Natural killer cell (primary cell): ENCODE measurements around the gene NUTF2. TPM values are rescaled to one million over a fixed set of nuclear protein-coding genes. Genes with fewer than 3 reads are reported as not detected.
"Not testable (repeated sequence)": the region's sequence is repeated elsewhere in the genome, so short reads cannot be mapped to it uniquely, and the experiment has no call there.

Source experiments
- ATAC-seq, 3 donors: fragments of 150-1000 bp in 2 of 3; fragments of 200-7000 bp in 1 of 3; cut with Tn5 transposase; 1 replicate in 1 of 3; 2 replicates in 2 of 3; pipeline ENCODE4 v1.10.0; 2021; ENCODE audit warnings: mild to moderate bottlenecking in 2 of 3, moderate library complexity in 2 of 3
- DNase-seq, 2 donors: peaks; one replicate each; pipeline versions ENCODE4 v3.0.0 to v3.0.0-alpha.2; 2013 to 2021; ENCODE audit warnings: mixed read lengths in 1 of 2
- H3K27ac ChIP-seq: one replicate; pipeline ENCODE4 v1.5.1; 2013; ENCODE audit warnings: mild to moderate bottlenecking, low read length
- H3K27me3 ChIP-seq: one replicate; pipeline ENCODE4 v1.6.1; 2013; ENCODE audit warnings: low read length; ENCODE audit not compliant: control insufficient read depth, insufficient read depth
- H3K36me3 ChIP-seq: one replicate; pipeline ENCODE4 v1.6.1; 2013; ENCODE audit warnings: low read length; ENCODE audit not compliant: control insufficient read depth, insufficient read depth
- H3K4me1 ChIP-seq: one replicate; pipeline ENCODE4 v1.6.1; 2013; ENCODE audit warnings: low read length; ENCODE audit not compliant: control insufficient read depth, insufficient read depth
- H3K4me3 ChIP-seq: one replicate; pipeline ENCODE4 v1.5.1; 2013; ENCODE audit warnings: low read length
- H3K9me3 ChIP-seq: one replicate; pipeline ENCODE4 v1.6.1; 2013; ENCODE audit warnings: low read length; ENCODE audit not compliant: control insufficient read depth, insufficient read depth
- H3K27ac Mint-ChIP-seq, 2 donors: one replicate each; pipeline ENCODE4 v1.8.0; 2022; ENCODE audit warnings: mild to moderate bottlenecking in 2 of 2, mixed read lengths in 2 of 2, moderate library complexity in 1 of 2
- H3K27me3 Mint-ChIP-seq, 2 donors: one replicate each; pipeline ENCODE4 v1.8.0; 2022; ENCODE audit warnings: low read depth in 2 of 2, mixed read lengths in 2 of 2
- H3K36me3 Mint-ChIP-seq: one replicate; pipeline ENCODE4 v1.8.0; 2022; ENCODE audit warnings: mixed read lengths
- H3K4me1 Mint-ChIP-seq, 2 donors: one replicate each; pipeline ENCODE4 v1.8.0; 2022; ENCODE audit warnings: mixed read lengths in 2 of 2
- H3K4me3 Mint-ChIP-seq: one replicate; pipeline ENCODE4 v1.8.0; 2022; ENCODE audit warnings: mild to moderate bottlenecking, moderate library complexity, mixed read lengths
- H3K9me3 Mint-ChIP-seq, 2 donors: one replicate each; pipeline ENCODE4 v1.8.0; 2022; ENCODE audit warnings: mixed read lengths in 2 of 2
- WGBS: methylation state at CpG from one replicate; pipeline ENCODE4 v1.1.7; 2013; ENCODE audit warnings: missing lambda C conversion rate; ENCODE audit not compliant: insufficient coverage; 5-methylcytosine and 5-hydroxymethylcytosine counted together
- intact Hi-C: fragments of 100-400 bp; cut with micrococcal nuclease; formaldehyde crosslinking; loops from one replicate; pipeline ENCODE4 v1.14.2; 2022
- total RNA-seq, 4 donors: library from RNA; stranded (reverse); fragments of 120-200 nt in 1 of 4; gene quantifications; one replicate each; pipeline versions ENCODE4 v1.2.3 to v1.2.4, GENCODE V29; 2013 to 2022
- TF ChIP-seq, protein P1 (sequence below): fragments of 200-600 bp; IDR thresholded peaks from one replicate; pipeline ENCODE4 v1.8.0; 2022; ENCODE audit warnings: antibody characterized with exemption

NUTF2 gene
- total RNA-seq, 3 donors from 2014 or later (not counting 1 experiment from before 2014, with no cell fraction given), result 43.2 to 47.1 (median 43.3) TPM

DNA sequence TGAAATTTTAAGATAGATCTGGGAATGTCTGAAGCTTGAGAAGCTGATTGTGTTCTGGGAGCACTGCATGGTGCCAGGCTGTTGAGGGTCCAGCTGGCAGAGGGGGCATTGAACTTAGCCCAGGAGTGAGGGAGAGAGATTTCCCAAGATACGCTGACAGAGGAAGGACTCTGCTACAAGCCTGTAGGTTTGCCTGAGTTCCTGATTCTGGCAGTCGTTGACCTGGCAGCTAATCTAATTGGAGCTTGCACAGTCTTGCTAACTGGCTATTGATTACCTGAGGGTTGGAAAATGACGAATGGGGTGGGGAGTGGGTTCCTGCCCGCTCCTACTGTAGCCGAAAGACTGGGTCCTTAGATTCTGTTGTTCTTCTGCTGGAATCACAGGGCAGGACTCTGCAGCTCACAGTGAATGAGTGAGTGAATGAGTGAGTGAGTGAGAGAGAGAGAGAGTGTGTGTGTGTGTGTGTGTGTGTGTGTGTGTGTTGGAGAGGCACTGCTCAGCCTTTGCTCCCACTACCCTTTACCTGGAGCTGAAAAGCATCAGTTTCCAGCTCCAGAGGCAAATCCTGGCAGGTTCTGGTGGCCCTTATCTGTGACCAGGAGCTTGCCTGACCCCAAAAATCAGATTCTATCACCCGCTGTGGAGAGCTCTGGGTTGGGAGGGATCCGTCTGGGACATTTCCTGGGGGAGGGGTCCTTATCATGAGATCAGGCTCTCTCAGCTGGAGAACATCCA, 68.2 kb downstream of the NUTF2 start:
- H3K36me3 Mint-ChIP-seq, result no peaks in the 10 kb centered on the region
- intact Hi-C loops, result no loop called here
- H3K27me3 Mint-ChIP-seq, result no peaks in the 10 kb centered on the region
- H3K9me3 Mint-ChIP-seq, result no peaks in the 10 kb centered on the region
- ATAC-seq (no peak), DNase-seq (no peak)
- TF ChIP-seq, protein P1, sequence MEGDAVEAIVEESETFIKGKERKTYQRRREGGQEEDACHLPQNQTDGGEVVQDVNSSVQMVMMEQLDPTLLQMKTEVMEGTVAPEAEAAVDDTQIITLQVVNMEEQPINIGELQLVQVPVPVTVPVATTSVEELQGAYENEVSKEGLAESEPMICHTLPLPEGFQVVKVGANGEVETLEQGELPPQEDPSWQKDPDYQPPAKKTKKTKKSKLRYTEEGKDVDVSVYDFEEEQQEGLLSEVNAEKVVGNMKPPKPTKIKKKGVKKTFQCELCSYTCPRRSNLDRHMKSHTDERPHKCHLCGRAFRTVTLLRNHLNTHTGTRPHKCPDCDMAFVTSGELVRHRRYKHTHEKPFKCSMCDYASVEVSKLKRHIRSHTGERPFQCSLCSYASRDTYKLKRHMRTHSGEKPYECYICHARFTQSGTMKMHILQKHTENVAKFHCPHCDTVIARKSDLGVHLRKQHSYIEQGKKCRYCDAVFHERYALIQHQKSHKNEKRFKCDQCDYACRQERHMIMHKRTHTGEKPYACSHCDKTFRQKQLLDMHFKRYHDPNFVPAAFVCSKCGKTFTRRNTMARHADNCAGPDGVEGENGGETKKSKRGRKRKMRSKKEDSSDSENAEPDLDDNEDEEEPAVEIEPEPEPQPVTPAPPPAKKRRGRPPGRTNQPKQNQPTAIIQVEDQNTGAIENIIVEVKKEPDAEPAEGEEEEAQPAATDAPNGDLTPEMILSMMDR, result no peak
- Histone ChIP-seq H3K4me3 (no peak overlapping the region), H3K27ac (no peak overlapping the region), H3K36me3 (peaks cover 11% of the 10 kb centered on the region), H3K9me3 (no peaks in the 10 kb centered on the region), H3K4me1 (no peaks in the 10 kb centered on the region), H3K27me3 (no peaks in the 10 kb centered on the region)
- H3K4me3 Mint-ChIP-seq, result no peak overlapping the region
- peaks cover 26 to 30% of the 10 kb centered on the region in 2 donors for H3K4me1 Mint-ChIP-seq
- no peak overlapping the region for H3K27ac Mint-ChIP-seq
- 94% methylated on average over 7 of the region's 7 CpGs for WGBS

DNA sequence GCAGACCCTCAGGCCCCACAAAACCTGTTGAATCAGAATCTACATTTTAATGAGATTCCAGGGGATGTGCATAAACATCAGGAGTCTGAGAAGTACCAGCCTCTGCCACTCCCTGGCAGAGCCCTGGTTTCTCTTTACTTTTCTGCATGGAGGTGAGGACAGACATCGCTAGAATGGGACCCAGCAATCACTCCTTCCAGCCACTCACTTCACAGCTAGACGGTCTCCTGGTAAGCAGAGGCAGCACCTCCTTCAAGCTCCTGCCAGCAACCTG, 68.7 kb downstream of the NUTF2 start:
- H3K4me3 Mint-ChIP-seq, H3K36me3 Mint-ChIP-seq, H3K27me3 ChIP-seq, H3K4me1 ChIP-seq, H3K27ac Mint-ChIP-seq, ATAC-seq, H3K4me3 ChIP-seq, H3K9me3 ChIP-seq, DNase-seq, H3K27ac ChIP-seq, H3K9me3 Mint-ChIP-seq, intact Hi-C loops, H3K27me3 Mint-ChIP-seq: not testable (repeated sequence)
- H3K4me1 Mint-ChIP-seq, result peaks cover 26 to 30% of the 10 kb centered on the region in 2 donors
- peaks cover 12% of the 10 kb centered on the region for H3K36me3 ChIP-seq
- no CpG with 5 or more reads among the region's 2 CpGs for WGBS

DNA sequence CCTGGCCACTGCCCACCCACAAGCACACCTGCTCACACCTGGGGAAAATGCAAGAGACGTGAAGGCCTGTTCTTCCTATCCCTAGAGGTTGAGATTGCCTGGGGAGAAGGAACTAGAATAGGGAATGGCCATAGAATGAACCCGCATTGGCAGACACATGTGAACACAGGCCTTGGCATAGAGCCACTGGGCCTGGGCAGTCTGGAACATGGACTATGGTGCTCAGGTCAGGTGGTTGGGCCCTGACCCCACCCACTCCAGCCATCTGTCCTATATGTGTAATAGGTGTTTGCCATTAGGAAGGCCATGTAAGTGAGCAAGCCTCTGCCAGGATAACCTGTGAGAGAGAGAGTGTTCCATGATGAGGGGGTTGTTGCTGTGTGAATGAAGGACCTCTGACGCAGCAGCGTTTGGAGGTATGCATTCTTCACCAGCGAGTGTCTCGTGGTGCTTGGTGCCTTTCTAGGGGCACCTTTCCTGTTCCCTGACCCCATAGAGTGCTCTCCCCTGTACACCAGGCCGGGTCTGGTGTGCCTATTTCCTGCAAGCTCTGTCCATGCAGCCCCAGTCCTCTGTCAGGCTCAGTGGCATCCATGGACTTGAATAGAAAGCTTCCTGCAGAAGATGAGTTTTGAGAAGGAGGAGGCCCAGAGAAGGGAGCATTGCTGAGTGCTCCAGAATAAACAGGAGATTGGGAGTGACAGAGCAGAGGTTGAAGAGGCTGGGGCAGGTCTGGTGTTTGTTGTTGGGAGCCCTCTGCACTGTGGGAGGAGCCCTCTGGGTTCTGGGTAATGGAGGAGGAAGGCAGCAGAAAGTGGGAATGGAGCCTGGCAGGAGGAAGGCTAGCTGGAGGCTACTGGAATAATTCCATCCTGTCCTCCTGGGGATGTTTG, 69.3 kb downstream of the NUTF2 start:
- no peaks in the 10 kb centered on the region for H3K9me3 Mint-ChIP-seq
- H3K4me3 Mint-ChIP-seq, result no peak overlapping the region
- Histone ChIP-seq H3K4me3 (no peak overlapping the region), H3K36me3 (peaks cover 13% of the 10 kb centered on the region), H3K9me3 (no peaks in the 10 kb centered on the region), H3K27me3 (no peaks in the 10 kb centered on the region), H3K27ac (no peak overlapping the region), H3K4me1 (no peaks in the 10 kb centered on the region)
- H3K27me3 Mint-ChIP-seq, result no peaks in the 10 kb centered on the region
- no peaks in the 10 kb centered on the region for H3K36me3 Mint-ChIP-seq
- ATAC-seq (no peak), DNase-seq (no peak)
- TF ChIP-seq, protein P1, result no peak
- H3K4me1 Mint-ChIP-seq, result peaks cover 26 to 34% of the 10 kb centered on the region in 2 donors
- WGBS, result 91% methylated on average over 7 of the region's 7 CpGs
- intact Hi-C loops, result no loop called here
- H3K27ac Mint-ChIP-seq, result no peak overlapping the region

DNA sequence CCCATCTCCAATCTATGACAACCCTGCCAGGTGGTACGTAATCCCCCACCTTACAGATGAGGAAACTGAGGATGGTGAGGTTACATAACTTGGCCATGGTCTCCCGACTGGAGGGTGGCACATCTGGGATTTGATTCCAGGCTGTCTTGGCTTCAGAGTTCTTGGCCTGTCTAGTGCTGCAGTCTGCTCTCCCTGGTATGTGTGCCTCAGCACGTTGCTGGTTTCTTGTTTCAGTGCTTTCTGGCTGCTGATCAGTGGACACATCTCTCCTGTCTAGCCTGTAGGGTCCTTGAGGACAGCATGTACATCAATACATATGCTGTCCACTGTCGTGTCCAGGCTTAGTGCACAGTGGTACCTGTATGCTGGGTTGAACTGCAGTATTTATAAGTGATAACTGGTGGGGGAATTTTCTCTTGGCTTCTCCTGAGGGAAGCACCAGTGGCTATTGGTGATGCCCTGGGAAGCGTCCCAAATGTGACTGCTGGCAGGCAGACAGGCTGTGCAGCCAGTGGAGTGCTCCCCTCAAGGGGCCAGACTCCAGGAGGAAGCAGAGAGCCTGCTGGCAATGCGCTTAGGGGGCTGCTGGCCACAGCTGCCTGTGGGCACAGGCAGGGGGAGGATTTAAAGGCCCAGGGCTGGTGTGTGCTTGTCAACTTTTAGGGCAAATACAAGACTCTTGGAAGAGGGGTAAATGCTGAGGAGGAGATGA, 70.6 kb downstream of the NUTF2 start:
- intact Hi-C loops, result no loop called here
- Mint-ChIP-seq H3K27me3 (no peaks in the 10 kb centered on the region), H3K36me3 (no peaks in the 10 kb centered on the region), H3K4me3 (no peak overlapping the region), H3K9me3 (no peaks in the 10 kb centered on the region), H3K27ac (peak overlapping the region in 1 of 2 donors; percentile 60), H3K4me1 (peaks cover 22 to 30% of the 10 kb centered on the region in 2 donors)
- H3K4me3 ChIP-seq, result no peak overlapping the region
- no peaks in the 10 kb centered on the region for H3K27me3 ChIP-seq
- no peak for ATAC-seq
- TF ChIP-seq, protein P1, result no peak
- DNase-seq, result no peak
- WGBS, result 92% methylated on average over 6 of the region's 6 CpGs
- peaks cover 12% of the 10 kb centered on the region for H3K36me3 ChIP-seq
- no peak overlapping the region for H3K27ac ChIP-seq
- H3K4me1 ChIP-seq, result no peaks in the 10 kb centered on the region
- no peaks in the 10 kb centered on the region for H3K9me3 ChIP-seq
